K562 (cell line): Measurements from ENCODE around the gene KLK13. TPM values are rescaled to one million over a fixed set of nuclear protein-coding genes. Genes with fewer than 3 reads are reported as not detected.
A peak's percentile ranks its signal among the peaks of the same experiment; 100 is the strongest.

Experiments used
- FOXA3 ChIP-seq, 2 experiments: fragments of 450-650 bp in 1 of 2; sonication (generic) in 1 of 2; formaldehyde crosslinking; IDR thresholded peaks in 1 of 2; conservative IDR thresholded peaks in 1 of 2; 2 replicates each; pipeline versions ENCODE4 v1.4.0 to v1.8.0; 2020 to 2022; ENCODE audit warnings: mild to moderate bottlenecking in 2 of 2, missing genetic modification reagents in 1 of 2
- NUFIP1 ChIP-seq: fragments of 450-650 bp; IDR thresholded peaks from 2 replicates; pipeline ENCODE4 v1.6.1; 2018; ENCODE audit not compliant: partially characterized antibody
- PRDM10 ChIP-seq: fragments of 450-650 bp; IDR thresholded peaks from 2 replicates; pipeline ENCODE4 v1.6.1; 2018; ENCODE audit not compliant: partially characterized antibody
- TBL1XR1 ChIP-seq, 2 experiments: IDR thresholded peaks; 2 replicates each; pipeline ENCODE4 v1.6.1; 2012; ENCODE audit warnings: improper control_type of control experiment in 2 of 2, low read length in 2 of 2, mild to moderate bottlenecking in 1 of 2
- ZNF280A ChIP-seq: fragments of 450-650 bp; IDR thresholded peaks from 2 replicates; pipeline ENCODE4 v1.6.1; 2018; ENCODE audit warnings: mild to moderate bottlenecking, low read depth; ENCODE audit not compliant: partially characterized antibody
- ZNF311 ChIP-seq: fragments of 250-450 bp; sonication (Bioruptor Pico); IDR thresholded peaks from 2 replicates; pipeline ENCODE4 v1.4.0; 2020; ENCODE audit warnings: mild to moderate bottlenecking, moderate library complexity
- ZNF398 ChIP-seq: fragments of 250-450 bp; sonication (Bioruptor Pico); IDR thresholded peaks from 2 replicates; pipeline ENCODE4 v1.8.0; 2021; ENCODE audit warnings: moderate library complexity, mild to moderate bottlenecking, inconsistent platforms
- ZNF449 ChIP-seq: fragments of 250-450 bp; sonication (Bioruptor Pico); IDR thresholded peaks from 2 replicates; pipeline ENCODE4 v1.8.0; 2022; ENCODE audit warnings: moderate library complexity, mild to moderate bottlenecking, inconsistent platforms
- ZNF695 ChIP-seq: fragments of 450-650 bp; formaldehyde crosslinking; IDR thresholded peaks from 2 replicates; pipeline ENCODE4 v1.4.0; 2020; ENCODE audit warnings: mild to moderate bottlenecking, moderate library complexity
- polyA plus RNA-seq, 8 experiments: library from polyadenylated mRNA; depleted of rRNA in 4 of 8; stranded (reverse) in 5 of 8; unstranded in 3 of 8; fragments of >200 nt; fragmentation: Nextera tagmentation in 2 of 8; fragmentation: Illumina TruSeq in 1 of 8; extraction: Ambion mirVana in 2 of 8; extraction: Trizol in 1 of 8; gene quantifications; 2 replicates each; pipeline versions ENCODE4 v1.2.1 to v1.2.3, GENCODE V29; 2011 to 2014; ENCODE audit warnings: inconsistent platforms in 1 of 8, missing spikeins in 1 of 8
- total RNA-seq, 7 experiments: library from RNA; depleted of rRNA in 6 of 7; stranded (reverse); fragments of >200 nt in 6 of 7; fragmentation: Illumina TruSeq in 2 of 7; extraction: Trizol in 2 of 7; gene quantifications; 2 replicates each; pipeline versions ENCODE4 v1.2.1 to v1.2.3, GENCODE V29; 2011 to 2021; ENCODE audit warnings: low replicate concordance in 1 of 7
- TF ChIP-seq, protein P1 (sequence below): fragments of 450-650 bp; IDR thresholded peaks from 2 replicates; pipeline ENCODE4 v1.6.1; 2016
- TF ChIP-seq, protein P2 (sequence below), 2 experiments: fragments of 450-650 bp; conservative IDR thresholded peaks; 2 replicates each; pipeline ENCODE4 v1.6.1; 2017; ENCODE audit warnings: mild to moderate bottlenecking in 2 of 2, moderate library complexity in 2 of 2

Gene KLK13
- total and polyA plus RNA-seq, 9 of the 15 experiments (the other 6 are each of a cell fraction or from before 2014, with no cell fraction given), result 0.72 to 9.0 (median 2.3) TPM

GRCh38 chr19:51070334-51071094 lies 5.6 kb upstream of the KLK13 start (continued):
- TF ChIP-seq, protein P1, sequence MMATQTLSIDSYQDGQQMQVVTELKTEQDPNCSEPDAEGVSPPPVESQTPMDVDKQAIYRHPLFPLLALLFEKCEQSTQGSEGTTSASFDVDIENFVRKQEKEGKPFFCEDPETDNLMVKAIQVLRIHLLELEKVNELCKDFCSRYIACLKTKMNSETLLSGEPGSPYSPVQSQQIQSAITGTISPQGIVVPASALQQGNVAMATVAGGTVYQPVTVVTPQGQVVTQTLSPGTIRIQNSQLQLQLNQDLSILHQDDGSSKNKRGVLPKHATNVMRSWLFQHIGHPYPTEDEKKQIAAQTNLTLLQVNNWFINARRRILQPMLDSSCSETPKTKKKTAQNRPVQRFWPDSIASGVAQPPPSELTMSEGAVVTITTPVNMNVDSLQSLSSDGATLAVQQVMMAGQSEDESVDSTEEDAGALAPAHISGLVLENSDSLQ, result no peak
- TF ChIP-seq ZNF398 (CRISPR knock-in tag) (no peak), ZNF280A (no peak), NUFIP1 (no peak), PRDM10 (peak; percentile 11), TBL1XR1 (IDR thresholded peaks at IDR 0.05; ENCODE audit: low read length in 2 of 2) (no peak), FOXA3 (CRISPR knock-in tag; conservative IDR thresholded peaks at IDR 0.05 in 1 of 2, IDR thresholded peaks at IDR 0.05 in 1 of 2) (no peak), ZNF311 (CRISPR knock-in tag) (no peak), ZNF695 (no peak), ZNF449 (no peak)
- TF ChIP-seq, protein P2, sequence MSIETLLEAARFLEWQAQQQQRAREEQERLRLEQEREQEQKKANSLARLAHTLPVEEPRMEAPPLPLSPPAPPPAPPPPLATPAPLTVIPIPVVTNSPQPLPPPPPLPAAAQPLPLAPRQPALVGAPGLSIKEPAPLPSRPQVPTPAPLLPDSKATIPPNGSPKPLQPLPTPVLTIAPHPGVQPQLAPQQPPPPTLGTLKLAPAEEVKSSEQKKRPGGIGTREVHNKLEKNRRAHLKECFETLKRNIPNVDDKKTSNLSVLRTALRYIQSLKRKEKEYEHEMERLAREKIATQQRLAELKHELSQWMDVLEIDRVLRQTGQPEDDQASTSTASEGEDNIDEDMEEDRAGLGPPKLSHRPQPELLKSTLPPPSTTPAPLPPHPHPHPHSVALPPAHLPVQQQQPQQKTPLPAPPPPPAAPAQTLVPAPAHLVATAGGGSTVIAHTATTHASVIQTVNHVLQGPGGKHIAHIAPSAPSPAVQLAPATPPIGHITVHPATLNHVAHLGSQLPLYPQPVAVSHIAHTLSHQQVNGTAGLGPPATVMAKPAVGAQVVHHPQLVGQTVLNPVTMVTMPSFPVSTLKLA (conservative IDR thresholded peaks at IDR 0.05), result no peak
